Neuronal stem cell (in vitro differentiated cells): Measurements from ENCODE around the gene PBX4.

Source experiments
- DNase-seq: peaks from one replicate; pipeline ENCODE4 v3.0.0-alpha.2; 2013; ENCODE audit warnings: low spot score
- H2AFZ ChIP-seq: one replicate; pipeline ENCODE4 v1.6.1; 2013; ENCODE audit warnings: mild to moderate bottlenecking, low read length, inconsistent platforms
- H2AK5ac ChIP-seq: 2 replicates; pipeline ENCODE4 v1.6.1; 2013; ENCODE audit warnings: low read depth, mild to moderate bottlenecking, inconsistent platforms, low read length, moderate library complexity, mixed read lengths
- H2BK120ac ChIP-seq: 2 replicates; pipeline ENCODE4 v1.6.1; 2013; ENCODE audit warnings: low read depth, mild to moderate bottlenecking, inconsistent platforms, low read length, moderate library complexity, mixed read lengths
- H2BK12ac ChIP-seq: one replicate; pipeline ENCODE4 v1.6.1; 2013; ENCODE audit warnings: low read length, inconsistent platforms
- H2BK15ac ChIP-seq: 2 replicates; pipeline ENCODE4 v1.6.1; 2013; ENCODE audit warnings: mild to moderate bottlenecking, low read length, inconsistent platforms, mixed read lengths
- H2BK5ac ChIP-seq: one replicate; pipeline ENCODE4 v1.6.1; 2013; ENCODE audit warnings: inconsistent platforms, mild to moderate bottlenecking, low read length, moderate library complexity
- H3K14ac ChIP-seq: one replicate; pipeline ENCODE4 v1.6.1; 2013; ENCODE audit warnings: low read length, inconsistent platforms
- H3K18ac ChIP-seq: 2 replicates; pipeline ENCODE4 v1.6.1; 2013; ENCODE audit warnings: low read length, inconsistent platforms
- H3K23ac ChIP-seq: 2 replicates; pipeline ENCODE4 v1.6.1; 2013; ENCODE audit warnings: low read depth, mild to moderate bottlenecking, mixed read lengths, low read length, inconsistent platforms; ENCODE audit not compliant: poor library complexity
- H3K27ac ChIP-seq: replicated peaks from 3 replicates; pipeline ENCODE4 v1.5.1; 2013; ENCODE audit warnings: low read length, inconsistent platforms
- H3K27me3 ChIP-seq, 3 experiments: 2 replicates each; pipeline ENCODE4 v1.6.1; 2013; ENCODE audit warnings: low read length in 3 of 3, mild to moderate bottlenecking in 2 of 3, inconsistent platforms in 1 of 3, low read depth in 1 of 3, mixed read lengths in 1 of 3, moderate library complexity in 1 of 3; ENCODE audit not compliant: control insufficient read depth in 3 of 3, insufficient read depth in 3 of 3
- H3K36me3 ChIP-seq, 2 donors: replicated peaks in 1 of 2; 2 replicates each; pipeline ENCODE4 v1.6.1; 2013; ENCODE audit warnings: low read length in 2 of 2; ENCODE audit not compliant: control insufficient read depth in 2 of 2, insufficient read depth in 2 of 2
- H3K4ac ChIP-seq: 2 replicates; pipeline ENCODE4 v1.6.1; 2013; ENCODE audit warnings: inconsistent platforms, mild to moderate bottlenecking, low read length, moderate library complexity
- H3K4me1 ChIP-seq, 2 donors: 1 replicate in 1 of 2; 2 replicates in 1 of 2; pipeline ENCODE4 v1.6.1; 2013; ENCODE audit warnings: low read length in 2 of 2, low read depth in 1 of 2; ENCODE audit not compliant: control insufficient read depth in 2 of 2, insufficient read depth in 1 of 2
- H3K4me2 ChIP-seq: one replicate; pipeline ENCODE4 v1.6.1; 2013; ENCODE audit warnings: mild to moderate bottlenecking, low read length, inconsistent platforms; ENCODE audit not compliant: insufficient read depth, poor library complexity, severe bottlenecking
- H3K4me3 ChIP-seq, 2 donors: 2 replicates each; pipeline ENCODE4 v1.5.1; 2013; ENCODE audit warnings: low read length in 2 of 2, mild to moderate bottlenecking in 2 of 2, inconsistent platforms in 1 of 2, moderate library complexity in 1 of 2
- H3K79me1 ChIP-seq: one replicate; pipeline ENCODE4 v1.6.1; 2013; ENCODE audit warnings: low read depth, mild to moderate bottlenecking, inconsistent platforms, low read length, moderate library complexity
- H3K9ac ChIP-seq: one replicate; pipeline ENCODE4 v1.6.1; 2013; ENCODE audit warnings: mild to moderate bottlenecking, low read depth, low read length, inconsistent platforms; ENCODE audit not compliant: poor library complexity
- H3K9me3 ChIP-seq, 2 donors: replicated peaks in 1 of 2; 2 replicates each; pipeline versions ENCODE3 to v1.6.1; 2013; ENCODE audit warnings: low read length in 2 of 2, mild to moderate bottlenecking in 2 of 2, inconsistent platforms in 1 of 2, low read depth in 1 of 2, mixed read lengths in 1 of 2, moderate library complexity in 1 of 2; ENCODE audit not compliant: control insufficient read depth in 2 of 2, insufficient read depth in 1 of 2
- H4K8ac ChIP-seq: one replicate; pipeline ENCODE4 v1.6.1; 2013; ENCODE audit warnings: low read depth, mild to moderate bottlenecking, inconsistent platforms, low read length, moderate library complexity
- H4K91ac ChIP-seq: one replicate; pipeline ENCODE4 v1.6.1; 2013; ENCODE audit warnings: low read length, low read depth, mild to moderate bottlenecking, inconsistent platforms; ENCODE audit not compliant: poor library complexity
- WGBS, 2 donors: extraction: QIAGEN DNeasy Blood & Tissue Kit; methylation state at CpG; one replicate each; pipeline ENCODE4 v1.1.7; 2013; ENCODE audit warnings: missing lambda C conversion rate in 2 of 2, mixed read lengths in 1 of 2; ENCODE audit not compliant: insufficient read length in 2 of 2, insufficient replicate concordance in 1 of 2; ENCODE audit errors: extremely low coverage in 2 of 2; 5-methylcytosine and 5-hydroxymethylcytosine counted together

Gene PBX4

GRCh38 chr19:19580418-19580817 lies 38.1 kb downstream of the PBX4 start:
- WGBS, 2 donors: no CpG with 5 or more reads among the region's 4 CpGs
- Histone ChIP-seq H3K14ac (no peak overlapping the region), H3K9ac (no peak overlapping the region), H2BK5ac (no peak overlapping the region), H3K9me3 (no peaks in the 10 kb centered on the region), H3K79me1 (no peaks in the 10 kb centered on the region), H2BK15ac (no peak overlapping the region), H3K4ac (no peak overlapping the region), H3K27me3 (no peaks in the 10 kb centered on the region), H2BK120ac (no peak overlapping the region), H3K4me3 (no peak overlapping the region), H4K8ac (no peak overlapping the region), H4K91ac (no peak overlapping the region), H2AFZ (no peak overlapping the region), H3K18ac (no peak overlapping the region), H3K23ac (no peak overlapping the region), H2AK5ac (no peak overlapping the region), H3K4me2 (no peak overlapping the region), H3K27ac (no peak overlapping the region), H3K4me1 (peaks cover 1 to 14% of the 10 kb centered on the region in 2 donors), H3K36me3 (no peaks in the 10 kb centered on the region), H2BK12ac (no peak overlapping the region)
- no peak for DNase-seq

GRCh38 chr19:19579533-19580361 lies 38.7 kb downstream of the PBX4 start:
- Histone ChIP-seq H3K4ac (no peak overlapping the region), H2BK15ac (no peak overlapping the region), H2BK5ac (peak overlapping the region; percentile 63), H2BK120ac (no peak overlapping the region), H3K27me3 (no peaks in the 10 kb centered on the region), H2AK5ac (peak overlapping the region; percentile 18), H3K4me3 (peak overlapping the region in 1 of 2 donors; percentile 20), H3K18ac (peak overlapping the region; percentile 22), H3K36me3 (no peaks in the 10 kb centered on the region), H4K8ac (no peak overlapping the region), H2BK12ac (no peak overlapping the region), H2AFZ (no peak overlapping the region), H3K23ac (no peak overlapping the region), H3K9ac (no peak overlapping the region), H3K79me1 (no peaks in the 10 kb centered on the region), H4K91ac (no peak overlapping the region), H3K4me2 (no peak overlapping the region), H3K4me1 (peaks cover 1 to 18% of the 10 kb centered on the region in 2 donors), H3K9me3 (no peaks in the 10 kb centered on the region), H3K14ac (peak overlapping the region; percentile 25), H3K27ac (no peak overlapping the region)
- WGBS, 2 donors: no CpG with 5 or more reads among the region's 25 CpGs
- DNase-seq: no peak

- Histone ChIP-seq H3K14ac (no peak overlapping the region), H3K4me3 (peak overlapping the region in 1 of 2 donors; percentile 52), H2BK5ac (no peak overlapping the region), H3K9me3 (no peaks in the 10 kb centered on the region), H4K8ac (no peak overlapping the region), H2BK15ac (no peak overlapping the region), H4K91ac (no peak overlapping the region), H3K27ac (no peak overlapping the region), H3K4ac (no peak overlapping the region), H3K4me2 (no peak overlapping the region), H3K4me1 (peaks cover 1 to 18% of the 10 kb centered on the region in 2 donors), H2AFZ (no peak overlapping the region), H3K36me3 (no peaks in the 10 kb centered on the region), H3K23ac (no peak overlapping the region), H3K9ac (no peak overlapping the region), H3K27me3 (no peaks in the 10 kb centered on the region), H3K79me1 (no peaks in the 10 kb centered on the region), H3K18ac (no peak overlapping the region), H2BK12ac (no peak overlapping the region), H2AK5ac (no peak overlapping the region), H2BK120ac (no peak overlapping the region)
- WGBS, 2 donors: no CpG with 5 or more reads among the region's 6 CpGs
- no peak for DNase-seq
Measured at GRCh38 chr19:19578252-19578651, 40.2 kb downstream of the PBX4 start.

GRCh38 chr19:19575411-19575810 lies 43.1 kb downstream of the PBX4 start:
- no peak overlapping the region for H2BK5ac ChIP-seq
- no peak overlapping the region for H2AFZ ChIP-seq
- no peak overlapping the region for H3K4me2 ChIP-seq
- WGBS, 2 donors: no CpG with 5 or more reads among the region's 6 CpGs
- H3K9ac ChIP-seq: peak overlapping the region; percentile 7
- peaks cover 0 to 2% of the 10 kb centered on the region in 2 donors for H3K36me3 ChIP-seq
- H3K4me3 ChIP-seq: no peak overlapping the region
- H3K9me3 ChIP-seq: no peaks in the 10 kb centered on the region
- no peak overlapping the region for H2BK15ac ChIP-seq
- no peak for DNase-seq
- H2BK120ac ChIP-seq: no peak overlapping the region
- no peak overlapping the region for H4K91ac ChIP-seq
- H4K8ac ChIP-seq: no peak overlapping the region
- H3K23ac ChIP-seq: peak overlapping the region; percentile 44
- H3K18ac ChIP-seq: peak overlapping the region; percentile 50
- no peak overlapping the region for H3K27ac ChIP-seq
- H3K27me3 ChIP-seq: no peaks in the 10 kb centered on the region
- H3K14ac ChIP-seq: no peak overlapping the region
- H3K79me1 ChIP-seq: no peaks in the 10 kb centered on the region
- no peak overlapping the region for H2AK5ac ChIP-seq
- H3K4ac ChIP-seq: no peak overlapping the region
- H3K4me1 ChIP-seq: peaks cover 1 to 14% of the 10 kb centered on the region in 2 donors
- H2BK12ac ChIP-seq: no peak overlapping the region
